Upper lobe of left lung (tissue), 6 donors: ENCODE results near the gene CNR1. TPM values are rescaled to one million over a fixed set of nuclear protein-coding genes. Genes with fewer than 3 reads are reported as not detected.

Experiments
- ATAC-seq, 2 donors: fragments of 200-7000 bp; cut with Tn5 transposase; one replicate each; pipeline ENCODE4 v1.9.1; 2022; ENCODE audit warnings: mild to moderate bottlenecking in 2 of 2, moderate library complexity in 2 of 2; ENCODE audit not compliant: low FRiP score in 2 of 2
- DNase-seq, 2 donors: peaks; one replicate each; pipeline ENCODE4 v3.0.0-alpha.2; 2019 to 2020
- H3K27ac ChIP-seq, 4 donors: fragments of 200-600 bp; sonication (generic); one replicate each; pipeline ENCODE4 v1.5.1; 2016 to 2019
- H3K27me3 ChIP-seq, 4 donors: fragments of 200-600 bp; sonication (generic); one replicate each; pipeline ENCODE4 v1.5.1; 2017 to 2019
- H3K36me3 ChIP-seq, 4 donors: fragments of 200-600 bp; sonication (generic); one replicate each; pipeline ENCODE4 v1.5.1; 2016 to 2019
- H3K4me1 ChIP-seq, 4 donors: fragments of 200-600 bp; sonication (generic); one replicate each; pipeline ENCODE4 v1.5.1; 2018 to 2019
- H3K4me3 ChIP-seq, 4 donors: fragments of 200-600 bp; sonication (generic); one replicate each; pipeline ENCODE4 v1.5.1; 2017 to 2019; ENCODE audit warnings: mild to moderate bottlenecking in 2 of 4, moderate library complexity in 1 of 4
- H3K9me3 ChIP-seq, 4 donors: fragments of 200-600 bp; sonication (generic); one replicate each; pipeline ENCODE4 v1.5.1; 2018 to 2019
- CTCF ChIP-seq, 6 experiments: fragments of 450-650 bp in 4 of 6; fragments of 200-600 bp in 2 of 6; sonication (generic) in 2 of 6; IDR thresholded peaks; one replicate each; pipeline ENCODE4 v1.5.1; 2016 to 2019; ENCODE audit warnings: antibody characterized with exemption in 6 of 6
- EP300 ChIP-seq, 4 donors: sonication (generic); formaldehyde crosslinking; IDR thresholded peaks; one replicate each; pipeline ENCODE4 v1.5.1; 2017; ENCODE audit warnings: antibody characterized with exemption in 4 of 4, control low read depth in 2 of 4
- POLR2A ChIP-seq, 4 donors: fragments of 450-650 bp; IDR thresholded peaks; one replicate each; pipeline ENCODE4 v1.5.1; 2016 to 2017; ENCODE audit warnings: antibody characterized with exemption in 4 of 4, mild to moderate bottlenecking in 2 of 4
- POLR2AphosphoS5 ChIP-seq, 2 donors: sonication (generic); formaldehyde crosslinking; IDR thresholded peaks; one replicate each; pipeline ENCODE4 v1.5.1; 2017; ENCODE audit warnings: antibody characterized with exemption in 2 of 2
- WGBS, 2 donors: methylation state at CpG; one replicate each; pipeline ENCODE4 v1.1.5; 2017 to 2018; 5-methylcytosine and 5-hydroxymethylcytosine counted together
- total RNA-seq, 6 donors: library from RNA; depleted of rRNA in 4 of 6; stranded (reverse); fragments of >200 nt in 4 of 6; gene quantifications; one replicate each; pipeline versions ENCODE4 v1.1.0 to v1.2.1, GENCODE V29; 2016 to 2021
- donor health status: DM: no; HTN: no; CAD: no; lungs with moderate emphysema.
- donor health status: DM: no; HTN: yes; CAD: no; lungs with severe emphysema.

Gene CNR1
- total RNA-seq, 6 donors from 2014 or later = 7.3 to 19.0 (median 10.3) TPM

- Histone ChIP-seq H3K9me3 (no peaks in the 10 kb centered on the region), H3K4me3 (no peak overlapping the region), H3K36me3 (no peaks in the 10 kb centered on the region), H3K4me1 (peaks cover 0 to 6% (median 0%) of the 10 kb centered on the region in 4 donors), H3K27me3 (no peaks in the 10 kb centered on the region), H3K27ac (peak overlapping the region in 1 of 4 donors; percentile 33)
- TF ChIP-seq POLR2AphosphoS5 (IDR thresholded peaks at IDR 0.05) (no peak), POLR2A (IDR thresholded peaks at IDR 0.05) (no peak), EP300 (IDR thresholded peaks at IDR 0.05) (no peak), CTCF (IDR thresholded peaks at IDR 0.05) (no peak)
- ATAC-seq = peak; percentile 48 to 49
- no peak for DNase-seq
- WGBS, 2 donors = 71 to 85% methylated on average over 9 of the region's 9 CpGs
Measured at GRCh38 chr6:88141561-88142296, 24.4 kb downstream of the CNR1 start.

- H3K27me3 ChIP-seq = no peaks in the 10 kb centered on the region
- DNase-seq (no peak), ATAC-seq (no peak)
- H3K4me3 ChIP-seq = no peak overlapping the region
- TF ChIP-seq POLR2A (IDR thresholded peaks at IDR 0.05) (no peak), POLR2AphosphoS5 (IDR thresholded peaks at IDR 0.05) (no peak), CTCF (IDR thresholded peaks at IDR 0.05) (no peak), EP300 (IDR thresholded peaks at IDR 0.05) (no peak)
- WGBS, 2 donors = 55 to 60% methylated on average over 1 of the region's 1 CpG
- H3K4me1 ChIP-seq = peaks cover 0 to 8% (median 0%) of the 10 kb centered on the region in 4 donors
- no peaks in the 10 kb centered on the region for H3K36me3 ChIP-seq
- H3K9me3 ChIP-seq = no peaks in the 10 kb centered on the region
- H3K27ac ChIP-seq = no peak overlapping the region
Measured at GRCh38 chr6:88137915-88138314, 28.2 kb downstream of the CNR1 start.

- no peaks in the 10 kb centered on the region for H3K27me3 ChIP-seq
- 63 to 64% methylated on average over 5 of the region's 5 CpGs for WGBS, 2 donors
- no peaks in the 10 kb centered on the region for H3K36me3 ChIP-seq
- no peak overlapping the region for H3K4me3 ChIP-seq
- peaks cover 0 to 4% (median 0%) of the 10 kb centered on the region in 4 donors for H3K4me1 ChIP-seq
- no peak overlapping the region for H3K27ac ChIP-seq
- no peak for TF ChIP-seq POLR2AphosphoS5 (IDR thresholded peaks at IDR 0.05)
- no peak for TF ChIP-seq POLR2A (IDR thresholded peaks at IDR 0.05)
- TF ChIP-seq EP300 (IDR thresholded peaks at IDR 0.05) = no peak
- no peak for DNase-seq
- no peaks in the 10 kb centered on the region for H3K9me3 ChIP-seq
- no peak for ATAC-seq
Measured at GRCh38 chr6:88135578-88136114, 30.5 kb downstream of the CNR1 start.

- 78 to 81% methylated on average over 4 of the region's 4 CpGs for WGBS, 2 donors
- DNase-seq (no peak), ATAC-seq (no peak)
- H3K9me3 ChIP-seq = no peaks in the 10 kb centered on the region
- no peak overlapping the region for H3K4me3 ChIP-seq
- TF ChIP-seq CTCF (IDR thresholded peaks at IDR 0.05) (no peak), POLR2AphosphoS5 (IDR thresholded peaks at IDR 0.05) (no peak), EP300 (IDR thresholded peaks at IDR 0.05) (no peak), POLR2A (IDR thresholded peaks at IDR 0.05) (no peak)
- H3K36me3 ChIP-seq = no peaks in the 10 kb centered on the region
- peaks cover 0 to 4% (median 0%) of the 10 kb centered on the region in 4 donors for H3K4me1 ChIP-seq
- no peak overlapping the region for H3K27ac ChIP-seq
- H3K27me3 ChIP-seq = no peaks in the 10 kb centered on the region
Measured at GRCh38 chr6:88134575-88134974, 31.6 kb downstream of the CNR1 start.

- H3K4me1 ChIP-seq = peaks cover 0 to 4% (median 0%) of the 10 kb centered on the region in 4 donors
- no peaks in the 10 kb centered on the region for H3K27me3 ChIP-seq
- no peak for TF ChIP-seq EP300 (IDR thresholded peaks at IDR 0.05)
- no peak for TF ChIP-seq POLR2A (IDR thresholded peaks at IDR 0.05)
- TF ChIP-seq CTCF (IDR thresholded peaks at IDR 0.05) = no peak
- no peak for TF ChIP-seq POLR2AphosphoS5 (IDR thresholded peaks at IDR 0.05)
- 50 to 51% methylated on average over 1 of the region's 1 CpG for WGBS, 2 donors
- no peaks in the 10 kb centered on the region for H3K9me3 ChIP-seq
- DNase-seq = no peak
- no peak for ATAC-seq
- H3K27ac ChIP-seq = no peak overlapping the region
- H3K36me3 ChIP-seq = no peaks in the 10 kb centered on the region
- H3K4me3 ChIP-seq = no peak overlapping the region
Measured at GRCh38 chr6:88133718-88134117, 32.4 kb downstream of the CNR1 start.
